HG02884 (cell line): ENCODE results near the gene GPR173.

ENCODE experiments used
- ATAC-seq: cut with Tn5 transposase; IDR thresholded peaks from one replicate; pipeline ENCODE4 v1.9.1; 2021; ENCODE audit warnings: mild to moderate bottlenecking, moderate library complexity; ENCODE audit not compliant: unreplicated experiment

The GPR173 gene, protein sequence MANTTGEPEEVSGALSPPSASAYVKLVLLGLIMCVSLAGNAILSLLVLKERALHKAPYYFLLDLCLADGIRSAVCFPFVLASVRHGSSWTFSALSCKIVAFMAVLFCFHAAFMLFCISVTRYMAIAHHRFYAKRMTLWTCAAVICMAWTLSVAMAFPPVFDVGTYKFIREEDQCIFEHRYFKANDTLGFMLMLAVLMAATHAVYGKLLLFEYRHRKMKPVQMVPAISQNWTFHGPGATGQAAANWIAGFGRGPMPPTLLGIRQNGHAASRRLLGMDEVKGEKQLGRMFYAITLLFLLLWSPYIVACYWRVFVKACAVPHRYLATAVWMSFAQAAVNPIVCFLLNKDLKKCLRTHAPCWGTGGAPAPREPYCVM

GRCh38 chrX:53048169-53049126 lies at the start of gene GPR173:
Gene GPR173, plus strand, starts transcription at chrX:53048789. Its CDS starts 27,833 bp downstream, at chrX:53076622.
- ATAC-seq, result no peak

- no peak for ATAC-seq
Observed at GRCh38 chrX:53000447-53001135, 48.0 kb upstream of the GPR173 start.

GRCh38 chrX:53001958-53002357 lies 46.6 kb upstream of the GPR173 start:
- no peak for ATAC-seq

GRCh38 chrX:53003111-53003510 lies 45.5 kb upstream of the GPR173 start:
- no peak for ATAC-seq

DNA sequence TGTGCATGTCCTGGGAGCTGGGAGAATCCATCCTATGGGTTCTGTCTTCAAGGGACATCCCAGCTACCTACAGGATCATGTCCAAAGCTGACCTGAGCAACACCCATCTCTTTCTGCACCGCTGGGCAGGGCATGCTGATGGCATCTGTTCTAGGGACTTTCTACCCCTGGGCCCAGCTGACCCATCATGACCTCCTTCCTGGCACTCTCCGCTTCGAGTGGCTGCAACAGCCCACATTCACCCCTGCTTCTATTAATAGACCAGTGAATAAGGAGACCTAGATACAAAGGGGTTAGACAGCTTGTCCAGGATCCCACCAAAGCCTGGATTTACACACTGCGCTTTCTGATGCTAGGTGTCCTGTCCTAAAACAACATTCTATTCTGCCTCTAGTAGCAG lies 44.6 kb upstream of the GPR173 start:
- ATAC-seq, result no peak

DNA sequence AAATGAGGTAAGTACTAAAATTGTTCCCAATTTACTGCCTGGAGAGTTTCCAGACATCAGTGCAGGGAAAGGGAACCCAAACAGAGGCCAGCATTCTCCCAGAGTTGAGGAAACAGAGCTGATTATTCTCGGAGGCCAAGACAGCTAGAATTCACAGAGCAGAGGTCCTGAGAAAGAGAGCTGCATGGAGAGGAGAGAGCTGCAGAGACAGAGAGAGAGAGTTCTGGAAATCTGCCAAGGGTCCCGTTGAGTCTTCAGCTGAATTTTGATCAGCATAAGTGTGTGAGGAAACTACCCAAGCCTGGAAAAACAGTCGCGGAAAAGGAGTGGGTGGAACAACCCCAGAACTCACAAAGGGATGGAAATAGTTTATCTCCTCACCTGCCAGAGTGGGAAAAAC lies 43.8 kb upstream of the GPR173 start:
- ATAC-seq, result no peak

- ATAC-seq, result no peak
Observed at GRCh38 chrX:53005327-53005726, 43.3 kb upstream of the GPR173 start.

- ATAC-seq, result no peak
Observed at GRCh38 chrX:53009032-53009431, 39.6 kb upstream of the GPR173 start.

GRCh38 chrX:53013291-53013690 lies 35.3 kb upstream of the GPR173 start:
- ATAC-seq, result no peak

DNA sequence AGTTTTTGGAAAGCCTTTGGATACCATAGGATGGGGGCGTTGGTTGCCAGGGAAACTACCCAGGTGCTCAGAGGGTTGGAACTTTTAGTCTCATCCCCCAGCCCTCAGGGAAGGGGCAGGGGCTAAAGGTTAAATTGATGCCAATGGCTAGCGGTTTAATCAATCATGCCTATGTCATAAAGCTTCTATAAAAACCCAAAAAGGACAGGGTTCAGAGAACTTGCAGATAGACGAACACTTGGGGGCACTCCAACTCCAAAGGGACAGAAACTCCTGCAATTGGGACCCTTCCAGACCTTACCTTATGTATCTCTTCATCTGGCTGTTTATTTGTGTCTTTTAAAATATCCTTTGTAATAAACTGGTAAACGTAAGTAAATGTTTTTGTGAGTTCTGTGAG lies 30.0 kb upstream of the GPR173 start:
- no peak for ATAC-seq

GRCh38 chrX:53022381-53022780 lies 26.2 kb upstream of the GPR173 start:
- no peak for ATAC-seq

GRCh38 chrX:53028678-53029077 lies 19.9 kb upstream of the GPR173 start:
- ATAC-seq, result no peak

DNA sequence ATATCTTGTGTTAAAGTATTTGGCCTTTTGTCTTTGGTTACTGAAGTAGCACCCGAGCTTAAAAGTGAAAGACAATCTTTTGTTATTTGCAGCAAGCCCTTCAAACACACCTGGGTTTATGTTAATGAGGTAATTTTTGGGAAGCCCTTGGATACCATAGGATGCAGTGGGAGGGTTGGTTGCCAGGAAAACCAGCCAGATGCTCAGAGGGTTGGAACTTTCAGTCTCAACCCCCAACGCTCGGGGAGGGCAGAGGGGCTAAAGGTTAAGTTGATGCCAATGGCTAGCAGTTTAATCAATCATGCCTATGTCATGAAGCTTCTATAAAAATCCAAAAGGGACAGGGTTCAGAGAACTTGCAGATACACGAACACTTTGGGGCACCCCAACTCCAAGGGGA lies 17.2 kb upstream of the GPR173 start:
- no peak for ATAC-seq

DNA sequence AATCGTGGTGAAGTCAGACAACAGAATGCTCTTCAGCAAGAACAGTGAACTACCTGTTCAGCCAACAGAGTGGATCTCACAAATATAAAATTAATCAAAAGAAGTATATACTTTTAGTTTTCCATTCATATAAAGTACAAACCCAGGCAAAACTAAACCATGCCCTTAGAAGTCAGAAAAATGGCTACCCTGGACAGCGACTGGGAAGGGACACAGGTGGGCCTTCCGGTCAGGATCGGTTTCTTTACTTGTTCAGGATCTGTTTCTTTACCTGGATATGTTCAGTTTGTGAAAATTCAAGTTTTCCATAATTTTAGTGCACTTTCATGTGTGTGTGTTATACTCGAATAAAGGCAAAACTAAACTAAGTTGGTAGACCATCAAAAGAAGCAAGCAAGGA lies 12.4 kb upstream of the GPR173 start:
- ATAC-seq, result no peak

DNA sequence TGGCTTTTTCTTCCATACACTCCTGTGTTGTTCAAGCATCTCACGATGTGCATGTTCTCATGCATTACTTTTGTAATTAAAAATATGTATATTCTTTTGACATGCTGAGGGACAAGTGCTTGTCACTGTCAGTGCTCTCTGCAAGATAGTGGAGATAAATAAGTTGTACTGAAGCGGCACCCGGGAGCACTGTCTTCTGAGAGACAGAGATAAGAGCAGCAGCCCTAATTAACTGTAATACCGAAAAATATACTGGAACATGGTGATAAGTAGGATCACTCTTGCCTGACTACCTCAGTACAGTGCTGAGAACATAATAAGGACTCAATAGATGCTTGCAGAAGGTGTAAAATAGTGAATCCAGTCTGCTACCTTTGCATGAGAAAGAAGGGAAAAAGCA lies 9.4 kb upstream of the GPR173 start:
- no peak for ATAC-seq

GRCh38 chrX:53044995-53045394 lies 3.6 kb upstream of the GPR173 start:
- no peak for ATAC-seq

DNA sequence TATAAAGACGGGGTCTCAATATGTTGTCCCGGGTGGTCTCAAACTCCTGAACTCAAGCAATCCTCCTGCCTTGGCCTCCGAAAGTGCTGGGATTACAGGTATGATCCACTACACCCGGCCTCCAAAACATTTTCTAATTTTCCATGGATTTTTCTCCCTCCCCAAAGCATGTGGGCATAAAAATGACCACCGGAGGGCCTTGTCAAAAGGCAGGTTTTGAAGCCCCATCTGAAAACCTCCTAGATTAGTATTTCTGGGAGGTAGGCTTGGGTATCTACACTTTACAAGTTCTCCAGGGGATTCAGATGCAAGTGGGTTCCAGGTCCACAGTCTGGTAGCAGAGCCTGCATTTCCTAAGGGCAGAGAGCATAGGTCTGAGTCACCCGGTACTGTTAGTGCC lies 1.4 kb upstream of the GPR173 start:
- ATAC-seq, result no peak

GRCh38 chrX:53049127-53049517 lies 533 bp downstream of the GPR173 start:
- no peak for ATAC-seq

DNA sequence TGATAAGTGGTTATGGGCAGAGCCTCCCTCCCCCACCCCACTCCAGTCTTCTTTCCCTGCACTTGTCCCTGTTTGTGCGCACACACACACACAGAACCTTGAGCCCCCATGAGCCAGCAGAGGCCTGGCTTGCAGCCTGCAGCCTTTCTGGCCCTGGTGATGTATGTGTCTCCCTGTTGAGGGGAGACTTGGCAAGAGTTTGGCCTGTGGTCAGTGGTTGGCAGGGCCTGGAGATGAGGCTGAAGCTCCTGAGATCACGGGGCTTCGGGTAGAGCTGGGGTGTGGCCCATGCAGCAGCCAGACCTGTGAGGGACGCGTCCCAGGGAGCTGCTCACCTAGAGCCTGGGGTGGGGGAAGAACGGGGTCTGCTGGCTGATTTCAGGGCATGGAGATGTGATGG lies 2.3 kb downstream of the GPR173 start:
- no peak for ATAC-seq

DNA sequence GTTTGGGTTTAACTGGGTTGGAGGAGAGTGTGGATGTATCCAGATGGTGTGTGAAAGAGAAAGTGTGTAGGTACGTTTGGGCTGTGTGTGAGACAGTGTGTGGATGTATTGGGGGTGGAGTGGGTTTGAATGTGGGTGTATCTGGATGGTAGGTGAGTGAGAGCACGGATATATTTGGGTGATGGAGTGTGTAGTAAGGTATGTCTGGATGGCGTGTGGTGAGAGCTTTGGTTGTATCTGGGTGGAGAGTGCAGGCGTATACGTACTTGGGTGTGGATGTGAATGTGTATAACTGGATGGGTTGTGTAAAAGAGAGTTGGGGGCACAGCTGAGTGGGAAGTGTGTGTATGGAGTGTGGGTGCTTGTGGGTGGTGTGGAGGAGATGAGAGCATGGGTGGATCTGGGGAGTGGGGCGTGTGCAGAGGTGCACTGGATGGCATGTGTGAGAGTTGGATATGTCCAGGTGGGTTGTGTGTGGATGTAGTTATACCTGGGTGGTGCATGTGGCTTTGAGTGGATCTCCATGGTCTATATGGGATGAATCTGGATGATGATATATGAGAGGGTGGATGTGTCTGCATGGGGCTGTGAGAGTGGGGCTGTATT lies 6.8 kb downstream of the GPR173 start:
- no peak for ATAC-seq

DNA sequence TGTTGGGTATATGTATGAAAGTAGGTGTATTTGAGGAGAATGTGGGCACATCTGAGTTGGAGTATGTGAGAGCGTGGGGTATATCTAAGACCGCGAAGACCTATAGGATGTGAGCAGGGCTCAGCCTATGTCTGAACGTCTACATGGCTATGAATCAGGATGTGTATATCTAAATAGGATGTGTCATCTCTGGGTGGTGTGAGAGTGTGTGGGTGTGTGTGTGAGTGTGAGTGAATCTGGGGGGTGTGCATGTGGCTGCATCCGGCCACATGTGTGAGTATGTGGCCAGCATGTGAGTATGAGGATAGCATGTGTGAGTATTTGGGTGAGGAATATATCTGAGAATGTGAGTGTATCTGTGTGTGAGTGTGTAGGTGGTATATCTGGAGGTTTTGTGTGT lies 7.7 kb downstream of the GPR173 start:
- no peak for ATAC-seq
